Stomach (tissue), 9 donors: ENCODE measurements around the gene EFL1. TPM values are rescaled to one million over a fixed set of nuclear protein-coding genes. Genes with fewer than 3 reads are reported as not detected.

Experiments
- DNase-seq, 2 donors: peaks; one replicate each; pipeline versions ENCODE4 v3.0.0 to v3.0.0-alpha.2; 2013 to 2019
- H3K27ac ChIP-seq, 5 donors: fragments of 200-600 bp in 4 of 5; sonication (generic) in 4 of 5; one replicate each; pipeline ENCODE4 v1.5.1; 2013 to 2019; ENCODE audit warnings: mild to moderate bottlenecking in 1 of 5, moderate library complexity in 1 of 5
- H3K27me3 ChIP-seq, 3 donors: fragments of 200-600 bp; sonication (generic); one replicate each; pipeline ENCODE4 v1.5.1; 2017 to 2019; ENCODE audit warnings: mixed run types in 1 of 3
- H3K36me3 ChIP-seq, 4 donors: fragments of 200-600 bp; sonication (generic); 1 replicate in 3 of 4; 2 replicates in 1 of 4; pipeline ENCODE4 v1.5.1; 2016 to 2019
- H3K4me1 ChIP-seq, 4 donors: fragments of 200-600 bp; sonication (generic); one replicate each; pipeline ENCODE4 v1.5.1; 2016 to 2019
- H3K4me3 ChIP-seq, 4 donors: fragments of 200-600 bp; sonication (generic) in 3 of 4; one replicate each; pipeline ENCODE4 v1.5.1; 2016 to 2019; ENCODE audit warnings: mild to moderate bottlenecking in 1 of 4
- H3K9me3 ChIP-seq, 4 donors: fragments of 200-600 bp; sonication (generic); one replicate each; pipeline ENCODE4 v1.5.1; 2016 to 2019
- CTCF ChIP-seq, 7 experiments: fragments of 450-650 bp in 4 of 7; fragments of 200-600 bp in 3 of 7; sonication (generic) in 3 of 7; IDR thresholded peaks; one replicate each; pipeline ENCODE4 v1.5.1; 2016 to 2019; ENCODE audit warnings: antibody characterized with exemption in 7 of 7, control low read depth in 2 of 7, mild to moderate bottlenecking in 1 of 7
- EP300 ChIP-seq: sonication (generic); formaldehyde crosslinking; IDR thresholded peaks from one replicate; pipeline ENCODE4 v1.6.1; 2017; ENCODE audit warnings: antibody characterized with exemption
- POLR2A ChIP-seq, 4 donors: fragments of 450-650 bp; IDR thresholded peaks; one replicate each; pipeline ENCODE4 v1.6.1; 2016; ENCODE audit warnings: antibody characterized with exemption in 4 of 4, control low read depth in 2 of 4, mild to moderate bottlenecking in 1 of 4, moderate library complexity in 1 of 4
- POLR2AphosphoS5 ChIP-seq, 3 donors: sonication (generic); formaldehyde crosslinking; IDR thresholded peaks; one replicate each; pipeline ENCODE4 v1.6.1; 2016; ENCODE audit warnings: antibody characterized with exemption in 3 of 3
- WGBS, 5 donors: extraction: QIAGEN DNeasy Blood & Tissue Kit in 3 of 5; methylation state at CpG; one replicate each; pipeline versions ENCODE4 v1.1.5 to v1.1.7; 2013 to 2018; 5-methylcytosine and 5-hydroxymethylcytosine counted together
- intact Hi-C: fragments of 100-400 bp; cut with DNase I; formaldehyde crosslinking; loops from one replicate; pipeline ENCODE4 v1.15.1; 2023; ENCODE audit warnings: low total_unique reads
- polyA plus RNA-seq, 3 donors: library from polyadenylated mRNA; stranded (reverse); fragments of 200-250 nt; gene quantifications; one replicate each; pipeline ENCODE4 v1.2.3, GENCODE V29; 2013
- total RNA-seq, 5 donors: library from RNA; depleted of rRNA; stranded (reverse); fragments of >200 nt; gene quantifications; one replicate each; pipeline versions ENCODE4 v1.1.0 to v1.2.3, GENCODE V29; 2014 to 2016
- donor health status: healthy with polysubstance abuse.
- donor health status: Bipolar disorder and iron deficiency.
- donor health status: healthy.

The EFL1 gene
- total and polyA plus RNA-seq, 8 donors, result 4.6 to 19.8 (median 11.1) TPM

- 87 to 95% (median 94%) methylated on average over 2 of the region's 2 CpGs for WGBS, 5 donors
- H3K36me3 ChIP-seq, result no peaks in the 10 kb centered on the region
- H3K4me3 ChIP-seq, result no peak overlapping the region
- H3K4me1 ChIP-seq, result peaks cover 0 to 8% (median 3%) of the 10 kb centered on the region in 4 donors
- TF ChIP-seq EP300, result no peak
- H3K9me3 ChIP-seq, result no peaks in the 10 kb centered on the region
- no peak overlapping the region for H3K27ac ChIP-seq
- intact Hi-C loops, result loop anchor here (10.0 kb wide), 1 partner anchor 52 kb away; no protein-coding TSS in a partner anchor
- no peak for DNase-seq
- H3K27me3 ChIP-seq, result no peaks in the 10 kb centered on the region
These were observed 86.0 kb downstream of the EFL1 start for GRCh38 chr15:82176542-82176941.

DNA sequence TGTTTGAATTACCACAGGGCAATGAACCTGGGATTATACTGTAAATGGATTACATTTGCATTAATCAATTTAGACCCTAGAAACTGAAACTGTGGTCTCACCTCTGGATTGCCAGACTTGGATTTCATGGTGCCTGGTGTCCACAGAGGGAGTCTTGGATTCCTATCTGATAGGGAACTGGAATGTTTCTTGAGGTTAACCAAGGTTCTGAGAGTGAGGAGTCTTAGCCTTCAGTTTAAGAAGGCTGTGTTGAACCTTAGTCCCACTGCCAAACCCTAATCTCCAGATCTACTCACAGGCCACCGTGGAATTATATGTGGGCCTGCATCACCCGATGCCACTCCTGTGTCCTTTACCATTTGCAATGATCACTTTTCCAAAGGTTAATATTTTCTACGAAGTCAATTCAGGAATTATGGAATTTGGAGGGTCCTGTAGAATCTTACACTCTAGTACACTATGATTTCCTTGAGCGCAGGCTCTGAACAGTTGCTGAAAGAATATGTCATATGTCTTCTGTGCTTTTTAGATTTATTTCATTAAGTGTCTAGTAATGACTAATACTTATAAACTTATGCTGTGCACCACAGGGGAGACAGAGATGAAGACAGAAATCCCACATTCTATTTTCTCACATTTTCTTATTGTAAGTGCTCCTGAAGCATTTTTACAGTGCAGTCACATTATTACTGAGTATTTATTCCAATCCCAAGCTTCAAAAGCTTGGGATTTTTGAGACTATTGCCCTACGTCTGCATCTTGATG is 87.9 kb downstream of the EFL1 start:
- intact Hi-C loops, result loop anchor here (10.0 kb wide), 1 partner anchor 50 kb away; no protein-coding TSS in a partner anchor
- TF ChIP-seq POLR2AphosphoS5 (IDR thresholded peaks at IDR 0.05) (no peak), CTCF (IDR thresholded peaks at IDR 0.05) (no peak), POLR2A (IDR thresholded peaks at IDR 0.05) (no peak), EP300 (no peak)
- Histone ChIP-seq H3K36me3 (no peaks in the 10 kb centered on the region), H3K4me3 (no peak overlapping the region), H3K27ac (no peak overlapping the region), H3K4me1 (peaks cover 0 to 8% (median 3%) of the 10 kb centered on the region in 4 donors), H3K9me3 (no peaks in the 10 kb centered on the region), H3K27me3 (no peaks in the 10 kb centered on the region)
- no peak for DNase-seq
- 85 to 91% (median 89%) methylated on average over 5 of the region's 5 CpGs for WGBS, 5 donors

GRCh38 chr15:82173108-82173507 is 89.4 kb downstream of the EFL1 start:
- Histone ChIP-seq H3K4me1 (peaks cover 0 to 8% (median 3%) of the 10 kb centered on the region in 4 donors), H3K27me3 (no peaks in the 10 kb centered on the region), H3K27ac (no peak overlapping the region), H3K4me3 (no peak overlapping the region), H3K9me3 (no peaks in the 10 kb centered on the region), H3K36me3 (peaks cover 0 to 11% (median 0%) of the 10 kb centered on the region in 4 donors)
- intact Hi-C loops, result loop anchor here (10.0 kb wide), 1 partner anchor 48 kb away; no protein-coding TSS in a partner anchor
- WGBS, 5 donors, result 96 to 100% (median 98%) methylated on average over 1 of the region's 1 CpG
- DNase-seq, result no peak
- TF ChIP-seq POLR2A (IDR thresholded peaks at IDR 0.05), result no peak
- TF ChIP-seq CTCF (IDR thresholded peaks at IDR 0.05), result no peak
- no peak for TF ChIP-seq EP300
- no peak for TF ChIP-seq POLR2AphosphoS5 (IDR thresholded peaks at IDR 0.05)

DNA sequence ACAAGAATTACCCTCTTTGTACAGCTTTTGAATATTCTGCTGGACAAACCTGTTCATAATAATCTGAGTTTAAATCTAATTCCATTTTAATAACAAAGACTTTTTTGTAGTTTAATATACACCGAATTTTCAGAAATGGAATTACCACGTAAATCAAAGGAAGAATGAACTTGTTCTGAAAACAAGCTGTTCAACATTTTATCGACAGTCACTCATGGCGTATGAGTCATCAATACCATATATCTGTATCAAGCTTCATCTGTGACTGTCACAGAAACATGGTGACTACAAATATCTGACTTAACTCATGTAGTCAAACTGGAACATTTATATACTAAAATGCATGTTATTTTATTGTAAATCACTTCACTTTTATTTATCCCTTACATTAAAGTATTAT is 90.0 kb downstream of the EFL1 start:
- Histone ChIP-seq H3K36me3 (peaks cover 0 to 12% (median 0%) of the 10 kb centered on the region in 4 donors), H3K27me3 (no peaks in the 10 kb centered on the region), H3K4me3 (no peak overlapping the region), H3K9me3 (no peaks in the 10 kb centered on the region), H3K27ac (no peak overlapping the region), H3K4me1 (peaks cover 0 to 5% (median 0%) of the 10 kb centered on the region in 4 donors)
- TF ChIP-seq CTCF (IDR thresholded peaks at IDR 0.05), result no peak
- no peak for TF ChIP-seq POLR2AphosphoS5 (IDR thresholded peaks at IDR 0.05)
- no peak for TF ChIP-seq EP300
- TF ChIP-seq POLR2A (IDR thresholded peaks at IDR 0.05), result no peak
- intact Hi-C loops, result loop anchor here (10.0 kb wide), 1 partner anchor 48 kb away; no protein-coding TSS in a partner anchor
- DNase-seq, result no peak
- 87 to 96% (median 94%) methylated on average over 4 of the region's 4 CpGs for WGBS, 5 donors

GRCh38 chr15:82168757-82169156 is 93.8 kb downstream of the EFL1 start:
- H3K4me1 ChIP-seq, result no peaks in the 10 kb centered on the region
- no peak overlapping the region for H3K4me3 ChIP-seq
- no peak for TF ChIP-seq EP300
- TF ChIP-seq POLR2A (IDR thresholded peaks at IDR 0.05), result no peak
- TF ChIP-seq CTCF (IDR thresholded peaks at IDR 0.05), result no peak
- WGBS, 5 donors, result 95 to 100% (median 98%) methylated on average over 2 of the region's 2 CpGs
- intact Hi-C loops, result no loop called here
- no peak for DNase-seq
- no peaks in the 10 kb centered on the region for H3K9me3 ChIP-seq
- H3K36me3 ChIP-seq, result peaks cover 0 to 18% (median 2%) of the 10 kb centered on the region in 4 donors
- H3K27me3 ChIP-seq, result no peaks in the 10 kb centered on the region
- no peak overlapping the region for H3K27ac ChIP-seq
